ENCODE data around the gene PRKCH.

Gene PRKCH

DNA sequence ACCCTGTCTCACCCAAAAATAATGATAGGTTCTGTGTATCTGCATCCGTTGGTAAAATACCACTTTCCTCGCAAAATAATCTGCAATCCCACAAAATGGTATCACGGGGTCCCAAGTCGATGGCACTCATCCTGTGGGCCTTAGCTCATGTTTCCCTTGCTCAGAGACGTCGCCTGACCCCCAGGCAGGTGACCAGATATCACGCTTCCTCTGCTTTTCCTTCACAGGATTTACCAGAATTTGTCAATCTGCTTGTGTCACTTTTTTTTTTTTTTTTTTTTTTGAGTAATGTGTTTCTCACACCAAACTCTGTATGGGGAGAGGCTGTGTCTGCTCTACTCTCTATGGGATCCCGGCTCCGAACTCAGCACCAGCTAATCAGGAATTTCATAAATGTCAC is 162.7 kb downstream of the PRKCH start:
- H3K4me3 ChIP-seq (ENCODE audit: low read depth, low read length): no peak overlapping the region
- TF ChIP-seq, protein P1, sequence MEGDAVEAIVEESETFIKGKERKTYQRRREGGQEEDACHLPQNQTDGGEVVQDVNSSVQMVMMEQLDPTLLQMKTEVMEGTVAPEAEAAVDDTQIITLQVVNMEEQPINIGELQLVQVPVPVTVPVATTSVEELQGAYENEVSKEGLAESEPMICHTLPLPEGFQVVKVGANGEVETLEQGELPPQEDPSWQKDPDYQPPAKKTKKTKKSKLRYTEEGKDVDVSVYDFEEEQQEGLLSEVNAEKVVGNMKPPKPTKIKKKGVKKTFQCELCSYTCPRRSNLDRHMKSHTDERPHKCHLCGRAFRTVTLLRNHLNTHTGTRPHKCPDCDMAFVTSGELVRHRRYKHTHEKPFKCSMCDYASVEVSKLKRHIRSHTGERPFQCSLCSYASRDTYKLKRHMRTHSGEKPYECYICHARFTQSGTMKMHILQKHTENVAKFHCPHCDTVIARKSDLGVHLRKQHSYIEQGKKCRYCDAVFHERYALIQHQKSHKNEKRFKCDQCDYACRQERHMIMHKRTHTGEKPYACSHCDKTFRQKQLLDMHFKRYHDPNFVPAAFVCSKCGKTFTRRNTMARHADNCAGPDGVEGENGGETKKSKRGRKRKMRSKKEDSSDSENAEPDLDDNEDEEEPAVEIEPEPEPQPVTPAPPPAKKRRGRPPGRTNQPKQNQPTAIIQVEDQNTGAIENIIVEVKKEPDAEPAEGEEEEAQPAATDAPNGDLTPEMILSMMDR (IDR thresholded peaks at IDR 0.05; ENCODE audit: borderline replicate concordance, insufficient read depth, low read depth, low read length): no peak

DNA sequence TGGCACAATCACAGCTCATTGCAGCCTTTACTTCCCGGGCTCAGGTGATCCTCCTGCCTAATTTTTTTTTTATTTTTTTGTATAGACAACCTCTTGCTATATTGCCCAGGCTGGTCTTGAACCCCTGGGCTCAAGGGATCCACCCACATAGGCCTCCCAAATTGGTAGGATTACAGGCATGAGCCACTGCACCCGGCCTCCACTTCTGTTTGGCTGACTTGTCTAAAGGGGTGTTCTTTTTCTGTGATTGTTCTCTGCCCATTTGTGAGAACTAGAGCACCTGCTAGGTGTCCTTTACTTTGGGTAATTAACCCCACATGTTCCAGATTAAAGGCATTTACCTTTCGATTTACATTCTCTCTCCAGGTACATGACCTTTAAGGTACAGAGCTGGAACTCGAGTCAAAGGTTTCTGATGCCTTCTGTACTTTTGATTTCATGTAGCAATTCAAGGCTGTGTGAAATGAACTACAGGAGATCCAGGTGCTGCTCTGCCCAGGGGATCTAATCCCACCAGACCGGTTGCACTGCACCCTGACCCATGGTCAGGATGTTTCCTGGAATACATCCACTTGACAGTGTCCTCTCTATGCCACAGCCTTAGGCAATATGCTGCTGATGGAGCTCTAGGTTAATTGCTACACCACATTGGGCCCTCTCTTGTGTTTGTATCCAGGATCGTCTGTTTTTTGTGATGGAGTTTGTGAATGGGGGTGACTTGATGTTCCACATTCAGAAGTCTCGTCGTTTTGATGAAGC is 163.6 kb downstream of the PRKCH start:
- TF ChIP-seq, protein P1 (IDR thresholded peaks at IDR 0.05; ENCODE audit: borderline replicate concordance, insufficient read depth, low read depth, low read length): no peak
- no peak overlapping the region for H3K4me3 ChIP-seq (ENCODE audit: low read depth, low read length)

DNA sequence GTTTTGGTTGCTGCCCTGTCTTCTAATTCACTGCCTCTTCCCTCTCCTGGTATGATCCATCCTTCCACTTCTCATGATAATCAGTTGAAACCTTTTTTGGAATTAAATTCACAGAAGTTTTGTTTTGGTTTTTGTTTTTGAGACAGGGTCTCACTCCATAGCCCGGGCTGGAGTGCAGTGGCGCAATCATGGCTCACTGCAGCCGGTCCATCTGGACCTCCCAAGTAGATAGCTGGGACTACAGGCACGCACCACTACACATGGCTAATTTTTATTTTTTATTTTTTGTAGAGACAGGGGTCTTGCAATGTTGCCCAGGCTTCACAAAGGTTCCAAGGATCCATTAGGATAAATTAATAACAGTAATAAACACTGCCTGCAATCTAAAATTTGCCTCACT is 164.3 kb downstream of the PRKCH start:
- H3K4me3 ChIP-seq (ENCODE audit: low read depth, low read length): no peak overlapping the region
- TF ChIP-seq, protein P1 (IDR thresholded peaks at IDR 0.05; ENCODE audit: borderline replicate concordance, insufficient read depth, low read depth, low read length): no peak

DNA sequence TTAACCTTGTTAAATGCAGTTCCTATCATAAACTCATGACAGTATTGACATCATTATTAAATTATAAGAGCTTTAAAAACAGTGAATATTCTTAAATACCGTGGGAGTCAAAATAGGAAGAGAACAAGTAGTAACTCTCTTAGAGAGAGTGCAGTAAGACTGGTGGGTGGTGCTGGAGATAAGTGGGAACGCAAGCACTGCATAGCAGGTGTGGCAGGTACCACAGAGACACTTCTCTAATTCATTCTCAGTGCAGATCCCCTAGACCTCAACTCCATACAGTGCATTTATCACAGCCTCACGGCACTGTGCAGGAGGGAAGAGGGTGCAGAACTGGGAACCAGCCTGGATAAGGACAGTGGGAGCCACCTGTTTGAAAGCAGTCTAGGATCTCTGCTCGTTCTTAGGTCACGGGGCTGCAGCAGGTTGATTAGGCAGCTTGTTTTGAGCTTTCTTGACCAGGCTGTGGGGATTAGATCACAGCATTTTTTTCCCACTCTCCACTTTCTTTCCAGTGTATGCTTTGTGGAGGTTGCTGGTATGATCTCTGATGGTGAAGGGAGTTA is 165.6 kb downstream of the PRKCH start:
- H3K4me3 ChIP-seq (ENCODE audit: low read depth, low read length): no peak overlapping the region
- TF ChIP-seq, protein P1 (IDR thresholded peaks at IDR 0.05; ENCODE audit: borderline replicate concordance, insufficient read depth, low read depth, low read length): no peak

DNA sequence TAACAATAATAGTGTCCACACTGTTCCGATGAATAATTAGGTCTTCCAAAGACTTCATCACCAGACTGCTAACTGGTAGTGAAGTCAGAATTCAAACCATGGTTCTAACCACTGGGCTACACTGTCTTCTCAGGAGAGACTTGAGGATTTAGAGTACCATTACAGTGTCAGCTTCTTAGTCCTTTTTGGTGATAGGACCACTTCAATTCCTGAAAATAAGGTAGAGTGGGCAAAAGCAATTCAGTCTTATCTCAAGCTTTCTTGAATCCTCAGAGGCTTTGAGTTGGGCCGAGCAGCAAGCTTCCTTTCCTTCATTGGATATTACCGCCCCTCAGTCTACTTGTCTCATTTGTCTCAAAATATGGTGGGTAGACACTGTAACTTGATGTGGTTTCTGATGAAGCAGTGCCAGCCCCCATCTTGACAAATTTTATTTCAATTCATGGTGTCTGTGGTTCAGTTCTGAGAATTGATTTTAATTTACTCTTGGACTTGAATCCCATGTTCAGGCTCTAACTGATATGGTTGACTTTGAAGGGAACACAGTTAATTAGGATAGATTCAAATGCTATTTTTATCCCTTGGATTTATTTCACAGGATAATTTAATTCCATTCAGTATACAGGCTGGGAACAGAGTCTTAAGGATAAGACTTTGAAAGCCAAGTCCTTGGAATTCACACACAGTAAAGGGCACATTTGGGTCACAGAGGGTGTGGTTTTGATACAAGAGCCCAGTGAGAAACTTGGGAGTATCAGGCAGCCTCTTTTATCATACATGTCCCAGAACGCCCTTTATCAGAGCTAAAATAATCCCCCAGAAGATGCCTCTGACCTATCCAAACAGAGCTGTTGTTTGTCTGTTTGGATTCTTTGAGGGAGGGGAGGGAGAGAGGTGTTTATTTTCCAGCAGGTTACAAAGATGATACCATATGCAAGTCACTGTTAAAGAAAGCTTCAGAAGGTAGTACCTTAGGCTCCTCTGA is 167.3 kb downstream of the PRKCH start:
- TF ChIP-seq, protein P1 (IDR thresholded peaks at IDR 0.05; ENCODE audit: borderline replicate concordance, insufficient read depth, low read depth, low read length): no peak
- no peak overlapping the region for H3K4me3 ChIP-seq (ENCODE audit: low read depth, low read length)

DNA sequence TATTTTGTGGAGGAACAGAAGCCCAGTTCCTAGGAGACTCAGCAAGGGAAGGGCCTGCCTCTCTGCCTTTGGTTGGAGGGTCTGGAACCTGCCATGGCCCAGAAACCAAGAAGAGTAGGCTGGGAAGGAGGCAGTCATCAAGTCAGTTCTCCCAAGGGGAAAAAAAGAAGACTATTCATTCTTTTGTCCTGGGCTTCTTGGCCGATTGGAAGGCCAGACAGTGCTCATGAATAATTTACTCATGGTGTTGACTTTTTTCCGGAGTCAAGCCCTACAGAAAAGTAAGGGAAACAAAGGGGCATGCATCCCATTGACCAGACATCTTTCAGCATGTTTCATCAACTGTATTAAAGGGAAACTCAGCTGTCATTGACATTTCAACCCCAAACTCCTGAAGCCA is 168.1 kb downstream of the PRKCH start:
- H3K4me3 ChIP-seq (ENCODE audit: low read depth, low read length): no peak overlapping the region
- TF ChIP-seq, protein P1 (IDR thresholded peaks at IDR 0.05; ENCODE audit: borderline replicate concordance, insufficient read depth, low read depth, low read length): no peak
